GM12892 (cell line): ENCODE data around the gene COL5A1.

Experiments used
- POLR2A ChIP-seq: IDR thresholded peaks from 2 replicates; pipeline ENCODE4 v1.6.1; 2011; ENCODE audit warnings: low read depth, low read length, control low read depth
- POLR2AphosphoS5 ChIP-seq: IDR thresholded peaks from 2 replicates; pipeline ENCODE4 v1.6.1; 2011; ENCODE audit warnings: low read depth, low read length, control low read depth

GRCh38 chr9:134710271-134710540, 68.6 kb downstream of the COL5A1 start:
- TF ChIP-seq POLR2A (no peak), POLR2AphosphoS5 (no peak)
